NOMO-1 treated with DMSO at 0.1 percent for 48 hours (cell line): ENCODE data around the gene CNTNAP2.
A peak's percentile ranks its signal among the peaks of the same experiment; 100 is the strongest.

Experiments used
- DNase-seq: peaks from one replicate; lab custom pipeline; 2025; ENCODE audit not compliant: unreplicated experiment; lab: John Stamatoyannopoulos, UW

CNTNAP2 gene

GRCh38 chr7:147869456-147869855 lies 1752.9 kb downstream of the CNTNAP2 start:
- DNase-seq = peak; percentile 31

DNA sequence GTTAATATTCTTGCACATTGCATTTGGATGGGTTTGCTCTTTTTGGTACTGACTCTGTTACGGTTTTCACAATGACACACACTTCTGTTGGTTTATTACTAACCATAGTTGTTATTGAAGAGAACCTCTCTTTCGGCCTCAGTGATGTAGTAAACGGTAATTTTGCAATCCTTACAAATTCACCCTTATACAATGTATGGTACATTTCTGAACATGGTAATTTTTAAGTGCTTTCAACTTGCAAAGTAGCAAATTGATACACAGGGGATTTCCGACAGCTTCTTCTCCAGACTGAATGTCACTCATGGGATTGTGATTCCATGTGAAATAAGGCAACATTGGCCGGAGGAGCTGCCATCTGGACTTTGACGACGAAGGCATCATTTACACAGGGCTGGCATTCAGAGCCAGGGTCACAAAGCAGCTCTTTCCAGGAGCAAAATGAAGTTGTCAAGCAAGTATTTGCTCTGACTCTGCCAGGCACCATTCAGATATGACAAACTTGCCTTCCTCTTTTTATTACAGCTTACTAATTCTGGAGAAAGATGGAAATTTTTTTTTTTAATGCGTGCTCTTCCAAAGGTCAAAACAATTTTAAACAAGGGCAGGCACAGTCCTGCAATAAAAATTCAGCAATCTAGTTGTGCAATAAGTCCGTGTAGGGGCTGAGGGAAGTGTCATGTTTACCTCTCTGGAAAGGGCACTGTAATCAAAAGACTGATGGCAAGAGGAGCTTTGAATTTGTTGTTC lies 1762.5 kb downstream of the CNTNAP2 start:
- DNase-seq = peak; percentile 13

DNA sequence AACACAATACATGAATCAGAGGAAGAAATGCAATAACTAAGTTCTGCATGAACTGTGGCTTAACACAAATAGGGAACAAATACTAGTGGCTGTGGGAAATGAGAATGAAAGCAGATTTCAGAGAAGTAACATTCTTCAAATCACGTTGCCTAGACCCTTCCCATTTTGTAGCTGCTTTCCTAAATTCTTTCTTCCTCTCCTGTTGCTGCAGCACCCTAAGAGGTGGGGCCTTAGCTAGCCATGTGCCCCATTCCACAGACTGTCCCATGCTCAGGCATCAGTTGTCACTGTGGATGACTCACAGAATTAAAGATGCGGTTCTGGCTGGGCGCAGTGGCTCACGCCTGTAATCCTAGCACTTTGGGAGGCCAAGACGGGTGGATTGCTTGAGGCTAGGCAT lies 1769.3 kb downstream of the CNTNAP2 start:
- peak; percentile 56 for DNase-seq

- no peak for DNase-seq
Measured at GRCh38 chr7:147894271-147894670, 1777.7 kb downstream of the CNTNAP2 start.

DNA sequence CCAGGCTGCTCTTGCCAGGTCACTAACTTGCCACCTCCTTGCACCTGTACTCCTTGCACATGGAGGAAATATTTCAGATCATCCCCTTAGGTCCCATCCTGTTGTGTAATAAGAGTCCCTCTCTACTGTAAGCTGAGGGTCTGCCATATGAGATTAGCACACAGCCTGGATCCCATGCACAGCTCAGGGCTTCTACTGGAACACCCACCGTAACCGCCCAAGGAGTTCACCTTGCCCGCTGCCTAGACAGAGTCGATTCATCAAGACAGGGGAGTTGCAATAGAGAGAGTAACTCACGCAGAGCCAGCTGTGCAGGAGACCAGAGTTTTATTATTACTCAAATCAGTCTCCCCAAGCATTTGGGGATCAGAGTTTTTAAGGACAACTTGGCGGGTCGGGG lies 1779.5 kb downstream of the CNTNAP2 start:
- DNase-seq = no peak

- no peak for DNase-seq
Measured at GRCh38 chr7:147903536-147904218, 1787.1 kb downstream of the CNTNAP2 start.

DNA sequence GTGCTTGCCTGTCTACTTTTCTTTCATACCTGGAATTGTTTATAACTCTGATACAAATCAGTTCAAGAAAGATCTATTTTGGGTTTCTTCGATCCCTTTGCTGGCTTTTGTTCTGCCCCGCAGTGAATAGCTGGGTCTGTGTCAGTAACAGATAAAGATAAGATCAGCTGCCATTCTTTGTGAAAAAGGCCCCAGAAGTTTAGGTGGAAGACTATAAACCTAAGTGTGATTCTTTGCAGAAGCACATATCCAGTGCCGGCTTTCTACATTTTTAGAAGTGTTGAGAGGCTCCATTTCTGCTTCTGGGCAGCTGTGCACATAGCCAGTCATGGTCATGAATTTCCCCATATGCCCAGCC lies 1787.6 kb downstream of the CNTNAP2 start:
- no peak for DNase-seq

GRCh38 chr7:147909431-147910148 lies 1793.0 kb downstream of the CNTNAP2 start:
- no peak for DNase-seq

DNA sequence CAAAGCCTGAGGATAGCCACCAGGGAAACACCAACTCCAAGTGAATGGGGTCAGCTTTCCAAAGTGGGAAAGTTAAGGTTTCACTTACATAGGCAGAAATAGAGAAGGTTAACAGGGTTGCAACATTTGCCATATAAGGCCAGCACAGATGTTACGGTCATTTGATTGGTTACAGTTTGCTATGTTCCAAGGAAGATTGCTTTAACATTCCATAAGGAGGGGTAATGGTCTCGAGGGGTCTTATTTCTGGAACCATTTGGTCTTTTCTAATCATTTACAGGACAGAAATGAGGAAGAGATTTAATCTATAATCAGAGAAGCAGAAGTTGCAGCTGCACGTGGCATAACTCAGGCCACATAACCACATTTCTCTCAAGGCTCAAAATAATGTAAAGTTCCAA lies 1794.6 kb downstream of the CNTNAP2 start:
- peak; percentile 47 for DNase-seq

- DNase-seq = no peak
Measured at GRCh38 chr7:147912291-147912690, 1795.7 kb downstream of the CNTNAP2 start.

- no peak for DNase-seq
Measured at GRCh38 chr7:147912946-147913638, 1796.5 kb downstream of the CNTNAP2 start.

GRCh38 chr7:147915781-147916180 lies 1799.2 kb downstream of the CNTNAP2 start:
- no peak for DNase-seq

DNA sequence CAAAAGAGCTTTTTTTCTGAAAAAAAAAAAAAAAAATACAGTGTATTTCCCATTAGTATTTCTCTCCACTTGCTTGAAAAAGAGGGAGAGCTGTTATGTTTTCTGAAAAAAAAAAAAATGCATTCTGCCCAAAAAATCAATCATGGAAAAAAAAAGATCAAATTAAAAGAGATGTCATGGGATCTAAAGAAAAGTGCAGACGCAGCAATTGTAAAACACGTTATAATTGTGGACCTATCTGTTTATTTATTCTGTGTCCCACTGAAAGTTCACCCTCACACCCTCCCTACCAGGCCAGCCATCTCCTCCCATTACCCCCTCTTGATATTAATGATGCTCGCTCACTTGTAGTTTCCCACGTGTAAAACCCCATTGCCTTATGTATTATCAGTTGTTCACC lies 1800.0 kb downstream of the CNTNAP2 start:
- DNase-seq = no peak

- no peak for DNase-seq
Measured at GRCh38 chr7:147923841-147924240, 1807.2 kb downstream of the CNTNAP2 start.

GRCh38 chr7:147937428-147937827 lies 1820.8 kb downstream of the CNTNAP2 start:
- no peak for DNase-seq

DNA sequence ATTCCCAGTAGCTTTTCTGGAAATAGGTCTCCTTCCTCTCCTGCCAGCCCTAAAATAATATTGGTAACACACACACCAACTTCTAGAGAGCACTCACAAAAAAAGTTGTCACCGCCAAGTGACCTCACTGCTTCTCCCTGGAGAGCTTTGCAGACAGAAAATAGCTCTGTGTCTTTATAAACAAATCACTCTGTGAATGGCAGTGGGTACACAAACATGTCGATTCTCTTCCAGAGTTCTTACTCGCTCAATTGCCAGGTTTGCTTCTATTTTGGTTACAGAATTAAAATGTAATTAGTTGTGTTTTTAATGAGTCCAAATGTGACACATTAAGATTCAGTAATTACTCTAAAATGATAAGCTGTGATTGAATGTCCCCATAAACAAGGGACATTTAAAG lies 1824.8 kb downstream of the CNTNAP2 start:
- no peak for DNase-seq

DNA sequence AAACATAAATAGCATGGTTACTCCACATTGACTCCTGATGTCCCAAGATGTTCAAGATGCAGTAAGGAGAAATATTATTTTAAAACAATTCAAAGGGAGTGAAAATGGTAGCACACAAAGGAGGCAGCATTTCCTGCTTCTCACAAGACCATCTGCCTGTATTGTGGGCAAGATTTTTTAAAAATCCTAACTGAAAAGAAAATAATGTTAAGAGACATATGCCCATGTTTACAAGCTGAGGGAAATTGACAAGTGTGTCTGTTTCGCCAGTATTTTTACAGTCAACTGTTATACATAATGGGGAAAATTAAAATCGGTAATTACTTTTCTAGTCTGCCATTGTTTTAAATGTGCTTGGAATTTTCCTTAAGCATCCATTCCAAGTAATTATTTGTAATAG lies 1827.7 kb downstream of the CNTNAP2 start:
- no peak for DNase-seq

DNA sequence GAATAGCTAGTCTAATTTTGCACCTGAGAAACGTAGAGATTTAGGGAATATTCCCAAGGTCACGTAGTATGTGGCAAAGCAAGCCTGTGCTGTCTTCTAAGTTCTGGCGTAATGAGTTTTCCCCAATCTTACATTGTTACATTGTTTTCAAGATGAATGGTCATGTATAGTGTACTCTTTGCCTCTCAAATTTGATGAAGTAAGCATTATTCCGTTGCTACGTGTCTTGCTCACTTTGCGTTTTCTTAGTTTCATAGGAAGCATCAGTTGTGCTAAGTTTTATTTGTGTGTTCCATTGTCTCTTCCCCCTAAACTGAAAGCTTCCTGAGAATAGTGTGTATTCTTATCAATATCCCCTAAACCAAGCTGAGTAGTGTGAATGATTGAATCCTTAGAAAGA lies 1836.3 kb downstream of the CNTNAP2 start:
- no peak for DNase-seq

GRCh38 chr7:147968046-147968610 lies 1851.5 kb downstream of the CNTNAP2 start:
- DNase-seq = no peak

DNA sequence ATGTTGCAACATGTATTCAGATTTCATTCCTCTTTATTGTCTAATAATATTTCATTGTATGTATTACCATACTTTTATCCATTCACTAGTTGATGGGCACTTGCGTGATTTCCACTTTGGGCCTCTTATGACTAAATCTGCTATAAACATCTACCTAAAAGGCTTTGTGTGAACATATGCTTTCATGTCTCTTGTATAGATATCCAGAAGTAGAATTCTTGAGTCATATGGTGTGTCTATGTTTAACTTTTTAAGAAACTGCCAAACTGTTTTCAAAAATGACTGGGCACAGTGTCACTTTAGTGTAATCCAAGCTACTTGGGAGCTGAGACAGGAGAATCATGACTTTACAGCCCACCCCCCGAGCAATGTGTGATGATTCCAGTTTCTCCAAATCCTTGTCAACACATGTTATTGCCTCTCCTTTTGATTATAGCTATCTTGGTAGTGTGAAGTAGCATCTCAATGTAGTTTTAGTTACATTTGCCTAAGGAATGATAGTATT lies 1855.1 kb downstream of the CNTNAP2 start:
- DNase-seq = no peak

- no peak for DNase-seq
Measured at GRCh38 chr7:147978201-147978600, 1861.6 kb downstream of the CNTNAP2 start.
